ENCODE measurements around the gene ABL2. TPM values are rescaled to one million over a fixed set of nuclear protein-coding genes. Genes with fewer than 3 reads are reported as not detected.
"Not testable (repeated sequence)": the region's sequence is repeated elsewhere in the genome, so short reads cannot be mapped to it uniquely, and the experiment has no call there.

ABL2 gene
- 10 to 100 TPM in 3 of 4 donors, 1 to 10 TPM in 1; 6.8 to 22.2 (median 12.2) TPM for total RNA-seq

DNA sequence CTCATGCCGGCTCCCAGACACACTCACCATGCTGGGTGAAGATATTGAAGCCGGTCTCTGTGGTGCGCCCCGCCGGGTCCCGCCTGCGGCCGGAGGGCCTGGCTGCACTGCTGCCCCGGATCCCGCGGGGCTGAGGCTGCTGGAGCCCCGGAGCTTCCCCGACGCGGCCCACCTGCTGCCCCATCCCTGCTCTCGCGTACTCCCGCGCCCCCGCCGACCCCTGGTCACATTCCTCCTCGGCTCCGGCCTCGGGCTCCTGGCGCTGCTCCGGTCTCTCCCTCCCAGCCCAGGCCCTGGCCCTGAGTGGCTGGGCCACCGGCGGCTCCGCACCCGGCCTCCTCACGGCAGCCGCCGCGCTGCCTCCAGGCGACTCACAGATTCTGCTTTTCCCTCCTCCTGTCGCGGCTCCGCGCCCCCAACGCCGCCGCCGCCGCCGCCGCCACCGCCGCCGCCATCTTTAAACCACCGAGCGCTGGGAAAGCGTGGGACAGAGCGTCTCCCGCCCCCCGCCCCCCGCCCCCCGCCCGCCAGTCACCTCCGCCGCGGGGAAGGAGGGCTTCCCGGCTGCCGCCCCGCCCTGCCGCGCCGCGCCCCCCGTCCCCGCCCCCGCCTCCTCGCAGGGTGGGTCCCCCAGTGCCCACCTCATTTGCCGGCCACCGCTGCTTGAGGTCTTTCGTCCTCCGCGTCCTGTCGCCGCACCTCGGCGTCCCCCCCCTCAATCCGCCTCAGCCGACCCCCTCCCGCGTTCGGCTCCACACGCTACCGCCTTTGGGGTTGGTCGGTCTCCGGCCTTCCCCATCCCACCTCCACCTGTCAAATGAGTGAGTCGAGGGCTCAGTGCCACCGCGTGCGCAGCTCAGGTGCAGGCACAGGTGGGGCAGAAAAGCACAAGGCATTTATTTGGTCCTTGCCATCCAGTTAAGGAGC, at the start of gene ABL2:
TSS of gene ABL2 (minus strand) at position 464 of the 927 bp plus-strand sequence. CDS start at position 184, 280 bp downstream.
- Histone ChIP-seq H3K27me3 (no peaks in the 10 kb centered on the region), H3K27ac (peak within 1 kb of the TSS; percentile 87), H3K4me1 (peaks cover 24% of the 10 kb centered on the region), H3K9me3 (no peaks in the 10 kb centered on the region), H3K4me3 (peak within 1 kb of the TSS; percentile 99), H3K36me3 (no peaks in the 10 kb centered on the region)
- DNase-seq (ENCODE audit: low spot score in 2 of 2) = peak; percentile 70 to 80
- TF ChIP-seq EP300 (IDR thresholded peaks at IDR 0.05) (no peak), POLR2AphosphoS5 (IDR thresholded peaks at IDR 0.05) (no peak), POLR2A (IDR thresholded peaks at IDR 0.05) (no peak)
- TF ChIP-seq, protein P1, sequence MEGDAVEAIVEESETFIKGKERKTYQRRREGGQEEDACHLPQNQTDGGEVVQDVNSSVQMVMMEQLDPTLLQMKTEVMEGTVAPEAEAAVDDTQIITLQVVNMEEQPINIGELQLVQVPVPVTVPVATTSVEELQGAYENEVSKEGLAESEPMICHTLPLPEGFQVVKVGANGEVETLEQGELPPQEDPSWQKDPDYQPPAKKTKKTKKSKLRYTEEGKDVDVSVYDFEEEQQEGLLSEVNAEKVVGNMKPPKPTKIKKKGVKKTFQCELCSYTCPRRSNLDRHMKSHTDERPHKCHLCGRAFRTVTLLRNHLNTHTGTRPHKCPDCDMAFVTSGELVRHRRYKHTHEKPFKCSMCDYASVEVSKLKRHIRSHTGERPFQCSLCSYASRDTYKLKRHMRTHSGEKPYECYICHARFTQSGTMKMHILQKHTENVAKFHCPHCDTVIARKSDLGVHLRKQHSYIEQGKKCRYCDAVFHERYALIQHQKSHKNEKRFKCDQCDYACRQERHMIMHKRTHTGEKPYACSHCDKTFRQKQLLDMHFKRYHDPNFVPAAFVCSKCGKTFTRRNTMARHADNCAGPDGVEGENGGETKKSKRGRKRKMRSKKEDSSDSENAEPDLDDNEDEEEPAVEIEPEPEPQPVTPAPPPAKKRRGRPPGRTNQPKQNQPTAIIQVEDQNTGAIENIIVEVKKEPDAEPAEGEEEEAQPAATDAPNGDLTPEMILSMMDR (IDR thresholded peaks at IDR 0.05) = no peak
- WGBS = 0% methylated on average over 16 of the region's 94 CpGs

DNA sequence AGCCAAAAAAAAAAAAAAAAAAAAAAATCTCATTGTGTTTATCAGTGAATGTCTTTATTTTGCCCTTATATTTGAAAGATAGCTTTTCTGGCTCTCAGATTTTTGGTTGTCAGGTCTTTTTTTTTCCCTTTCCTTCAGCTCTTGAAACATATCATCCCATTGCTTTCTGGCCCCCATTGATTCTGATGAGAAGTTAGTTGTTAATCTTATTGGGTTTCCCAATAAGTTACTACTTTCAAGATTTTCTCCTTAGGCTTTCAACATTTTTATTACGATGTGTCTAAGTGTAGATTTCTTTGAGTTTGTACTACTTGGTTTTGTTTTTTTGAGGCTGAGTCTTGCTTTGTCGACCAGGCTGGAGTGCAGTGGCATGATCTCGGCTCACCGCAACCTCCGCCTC, 49.4 kb upstream of the ABL2 start:
- no peak overlapping the region for H3K27ac ChIP-seq
- 95% methylated on average over 5 of the region's 5 CpGs for WGBS

DNA sequence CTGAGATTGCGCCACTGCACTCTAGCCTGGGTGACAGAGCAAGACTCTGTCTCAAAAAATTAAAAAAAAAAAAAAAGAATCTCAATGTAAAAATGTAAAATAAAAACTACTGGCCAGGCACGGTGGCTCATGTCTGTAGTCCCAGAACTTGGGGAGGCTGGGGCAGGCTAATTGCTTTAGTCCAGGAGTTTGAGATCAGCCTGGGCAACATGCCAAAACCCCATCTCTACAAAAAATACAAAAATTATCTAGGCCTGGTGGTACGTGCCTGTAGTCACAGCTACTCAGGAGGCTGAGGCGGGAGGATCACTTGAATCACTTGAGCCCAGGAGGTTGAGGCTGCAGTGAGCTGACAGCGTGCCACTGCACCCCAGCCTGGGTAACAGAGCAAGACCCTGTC, 44.9 kb upstream of the ABL2 start:
- H3K27me3 ChIP-seq; H3K4me1 ChIP-seq; H3K4me3 ChIP-seq; DNase-seq (ENCODE audit: low spot score in 2 of 2); H3K27ac ChIP-seq; H3K9me3 ChIP-seq; H3K36me3 ChIP-seq: not testable (repeated sequence)
- WGBS = 86% methylated on average over 5 of the region's 5 CpGs

More for the DNA sequence above, 49.4 kb upstream of the ABL2 start:
- H3K4me3 ChIP-seq = no peak overlapping the region
- H3K27me3 ChIP-seq = no peaks in the 10 kb centered on the region
- peaks cover 3% of the 10 kb centered on the region for H3K9me3 ChIP-seq
- no peaks in the 10 kb centered on the region for H3K36me3 ChIP-seq
- TF ChIP-seq POLR2A (IDR thresholded peaks at IDR 0.05) (no peak), EP300 (IDR thresholded peaks at IDR 0.05) (no peak), POLR2AphosphoS5 (IDR thresholded peaks at IDR 0.05) (no peak)
- TF ChIP-seq, protein P1 (IDR thresholded peaks at IDR 0.05) = no peak
- H3K4me1 ChIP-seq = no peaks in the 10 kb centered on the region
- no peak for DNase-seq (ENCODE audit: low spot score in 2 of 2)

DNA sequence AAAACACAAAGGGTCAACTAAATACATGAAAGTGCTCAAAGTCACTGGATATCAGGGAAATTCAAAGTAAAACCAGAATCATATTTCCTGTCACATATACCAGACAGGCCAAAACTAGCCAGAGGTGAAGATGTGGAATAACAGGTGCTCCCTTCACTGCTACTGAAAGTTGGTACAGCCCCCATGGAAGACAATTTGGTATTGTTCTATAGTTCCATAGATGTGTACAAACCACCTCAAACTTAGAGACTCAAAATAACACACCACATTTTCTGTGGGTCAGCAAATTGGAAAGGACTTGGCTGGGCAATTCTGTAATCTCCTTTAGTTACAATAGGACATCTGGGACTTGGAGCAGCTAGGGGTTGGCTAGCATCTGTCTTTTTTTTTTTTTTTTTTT, 39.6 kb upstream of the ABL2 start:
- no peak overlapping the region for H3K4me3 ChIP-seq
- no peak for DNase-seq (ENCODE audit: low spot score in 2 of 2)
- H3K27ac ChIP-seq = no peak overlapping the region
- no peaks in the 10 kb centered on the region for H3K4me1 ChIP-seq
- no peak for TF ChIP-seq POLR2A (IDR thresholded peaks at IDR 0.05)
- TF ChIP-seq POLR2AphosphoS5 (IDR thresholded peaks at IDR 0.05) = no peak
- no peak for TF ChIP-seq EP300 (IDR thresholded peaks at IDR 0.05)
- TF ChIP-seq, protein P1 (IDR thresholded peaks at IDR 0.05) = no peak
- no peaks in the 10 kb centered on the region for H3K36me3 ChIP-seq
- H3K27me3 ChIP-seq = no peaks in the 10 kb centered on the region
- no peaks in the 10 kb centered on the region for H3K9me3 ChIP-seq

DNA sequence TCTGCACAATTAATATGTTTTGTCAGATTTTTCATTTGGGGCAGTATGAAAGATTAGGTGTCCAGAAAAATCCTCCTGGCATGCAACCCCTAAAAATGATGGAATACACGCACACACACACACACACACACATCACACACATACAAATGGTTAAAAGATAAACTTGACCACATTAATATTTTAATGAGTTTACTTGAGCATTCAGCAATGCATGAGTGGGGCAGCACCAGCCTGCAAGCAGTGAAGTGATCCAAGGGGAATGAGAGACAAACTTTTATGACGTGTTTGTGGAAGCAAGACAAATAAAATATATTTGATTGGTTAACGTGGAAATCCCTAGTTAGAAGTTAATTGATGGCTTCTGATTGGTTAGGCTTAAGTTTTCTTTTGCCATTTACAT, 35.0 kb upstream of the ABL2 start:
- H3K9me3 ChIP-seq = no peaks in the 10 kb centered on the region
- no peaks in the 10 kb centered on the region for H3K36me3 ChIP-seq
- TF ChIP-seq, protein P1 (IDR thresholded peaks at IDR 0.05) = no peak
- no peak for TF ChIP-seq POLR2AphosphoS5 (IDR thresholded peaks at IDR 0.05)
- no peaks in the 10 kb centered on the region for H3K27me3 ChIP-seq
- no peak for DNase-seq (ENCODE audit: low spot score in 2 of 2)
- H3K4me3 ChIP-seq = no peak overlapping the region
- H3K4me1 ChIP-seq = no peaks in the 10 kb centered on the region
- 62% methylated on average over 3 of the region's 3 CpGs for WGBS
- H3K27ac ChIP-seq = no peak overlapping the region
